HepG2 (cell line): Measurements from ENCODE around the gene RPL36. TPM values are rescaled to one million over a fixed set of nuclear protein-coding genes. Genes with fewer than 3 reads are reported as not detected.

ENCODE experiments used
- AGO2 ChIP-seq: fragments of 200-400 bp; formaldehyde crosslinking; optimal IDR thresholded peaks from 2 replicates; pipeline ENCODE3; 2017; ENCODE audit warnings: mild to moderate bottlenecking, low read depth, low read length, moderate library complexity
- ARID4A ChIP-seq: sonication (generic); formaldehyde crosslinking; IDR thresholded peaks from 2 replicates; pipeline ENCODE4 v1.5.0; 2020; ENCODE audit warnings: mild to moderate bottlenecking, missing genetic modification reagents, borderline replicate concordance
- REXO4 ChIP-seq: sonication (generic); formaldehyde crosslinking; IDR thresholded peaks from 2 replicates; pipeline ENCODE4 v1.8.0; 2022; ENCODE audit warnings: missing genetic modification reagents, mild to moderate bottlenecking, borderline replicate concordance
- SIN3A ChIP-seq: IDR thresholded peaks from 2 replicates; pipeline ENCODE4 v1.6.1; 2011; ENCODE audit warnings: low read depth, mild to moderate bottlenecking, control low read depth, low read length, borderline replicate concordance
- SMARCC2 ChIP-seq: fragments of 450-650 bp; IDR thresholded peaks from 2 replicates; pipeline ENCODE4 v1.6.1; 2017; ENCODE audit warnings: antibody characterized with exemption, mild to moderate bottlenecking
- SRF ChIP-seq: IDR thresholded peaks from 2 replicates; pipeline ENCODE4 v1.6.1; 2011; ENCODE audit warnings: mild to moderate bottlenecking, low read depth, low read length, moderate library complexity
- ZBTB38 ChIP-seq: sonication (generic); formaldehyde crosslinking; IDR thresholded peaks from 2 replicates; pipeline ENCODE4 v1.5.1; 2020; ENCODE audit warnings: mild to moderate bottlenecking, missing genetic modification reagents
- ZNF598 ChIP-seq: sonication (generic); formaldehyde crosslinking; IDR thresholded peaks from 2 replicates; pipeline ENCODE4 v1.5.1; 2020; ENCODE audit warnings: mild to moderate bottlenecking, missing genetic modification reagents, borderline replicate concordance
- ZNF605 ChIP-seq: sonication (generic); formaldehyde crosslinking; IDR thresholded peaks from 2 replicates; pipeline ENCODE4 v1.8.0; 2022; ENCODE audit warnings: mild to moderate bottlenecking, missing genetic modification reagents
- polyA plus RNA-seq, 8 experiments: library from polyadenylated mRNA; depleted of rRNA in 3 of 8; stranded (reverse) in 7 of 8; unstranded in 1 of 8; fragments of >200 nt; fragmentation: Illumina TruSeq in 4 of 8; extraction: Trizol in 4 of 8; gene quantifications; 2 replicates each; pipeline versions ENCODE4 v1.2.1 to v1.2.3, GENCODE V29; 2011 to 2016; ENCODE audit warnings: low read depth in 4 of 8, missing spikeins in 1 of 8, mixed read lengths in 1 of 8; ENCODE audit not compliant: insufficient read depth in 1 of 8
- total RNA-seq, 5 experiments: library from RNA; depleted of rRNA; stranded (reverse); fragments of >200 nt; fragmentation: Illumina TruSeq; extraction: Trizol; gene quantifications; 2 replicates each; pipeline ENCODE4 v1.2.3, GENCODE V29; 2016; ENCODE audit warnings: low read depth in 1 of 5

Gene RPL36
- total and polyA plus RNA-seq, 2 of the 13 experiments (the other 11 are each of a cell fraction or from before 2014, with no cell fraction given), result 706 to 740 TPM

DNA sequence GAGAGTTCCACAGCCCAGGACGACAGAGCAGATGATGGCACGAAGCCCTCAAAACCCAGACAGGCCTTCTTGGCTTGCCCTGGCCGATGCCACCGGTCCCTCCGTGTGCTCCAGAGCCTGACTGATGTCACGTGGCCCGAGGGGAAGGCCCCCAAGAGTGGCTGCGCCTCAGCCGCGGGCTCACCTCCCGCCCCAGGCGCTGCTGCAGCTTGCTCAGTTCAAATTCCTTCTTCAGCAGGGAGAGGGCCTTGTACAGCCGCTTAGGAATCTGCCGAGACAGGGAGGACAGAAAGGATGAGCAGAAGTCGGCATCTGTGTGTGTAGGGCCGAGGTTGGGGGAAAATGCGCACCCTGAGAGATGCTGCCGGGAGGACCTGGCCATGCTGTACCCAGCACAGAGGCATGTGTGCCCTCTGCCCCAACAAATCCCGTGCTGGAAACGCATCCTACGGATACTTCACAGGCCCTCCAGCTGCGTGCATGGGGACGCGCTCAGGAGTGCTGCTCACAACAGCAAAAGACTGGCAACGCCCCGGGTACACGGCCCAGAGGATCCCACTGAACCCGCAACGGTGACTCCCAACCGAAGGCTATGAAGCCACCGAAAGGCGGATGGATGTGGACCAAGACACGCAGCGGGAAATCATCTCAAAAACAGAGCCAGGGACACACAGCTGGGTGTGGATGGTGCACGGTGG is 16.9 kb downstream of the RPL36 start (continued):
- TF ChIP-seq SIN3A (no peak), SMARCC2 (no peak), ZNF605 (CRISPR knock-in tag) (no peak), SRF (no peak), AGO2 (peak; percentile 27), ZNF598 (CRISPR knock-in tag) (no peak), ZBTB38 (CRISPR knock-in tag) (peak; percentile 38; the same call in 1 of the 2 replicates), REXO4 (CRISPR knock-in tag) (no peak), ARID4A (no peak)
- TF ChIP-seq, all 625 proteins: peak for 4
